AG09319 (cell line): ENCODE results near the gene EVL.

Source experiments
- DNase-seq: peaks from one replicate; pipeline ENCODE4 v3.0.0-alpha.2; 2010; ENCODE audit warnings: low read depth; ENCODE audit errors: extremely low read depth
- TF ChIP-seq, protein P1 (sequence below): IDR thresholded peaks from 2 replicates; pipeline ENCODE4 v1.5.1; 2011; ENCODE audit warnings: low read depth, mild to moderate bottlenecking, inconsistent platforms, low read length, moderate library complexity

EVL gene

DNA sequence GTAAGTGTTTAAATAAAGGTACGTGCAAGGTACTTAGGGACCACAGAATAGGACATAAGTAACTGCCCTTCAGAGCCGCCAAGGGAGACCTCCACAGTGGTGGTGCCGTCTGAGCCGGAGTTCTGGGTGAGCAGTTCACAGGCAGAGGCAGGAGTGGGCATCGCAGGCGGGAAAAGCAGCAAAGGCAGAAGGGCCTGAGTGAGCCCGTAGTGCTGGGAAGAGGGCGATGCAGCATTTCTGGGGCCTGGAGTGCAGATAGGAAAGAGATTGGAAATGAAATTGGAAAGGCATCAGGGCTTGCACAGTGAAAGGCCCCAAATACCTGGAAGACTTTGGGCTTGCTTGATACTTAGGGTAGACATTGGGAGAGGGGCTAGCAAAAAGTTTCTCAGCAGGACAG, 32.9 kb downstream of the EVL start:
- DNase-seq: no peak
- TF ChIP-seq, protein P1, sequence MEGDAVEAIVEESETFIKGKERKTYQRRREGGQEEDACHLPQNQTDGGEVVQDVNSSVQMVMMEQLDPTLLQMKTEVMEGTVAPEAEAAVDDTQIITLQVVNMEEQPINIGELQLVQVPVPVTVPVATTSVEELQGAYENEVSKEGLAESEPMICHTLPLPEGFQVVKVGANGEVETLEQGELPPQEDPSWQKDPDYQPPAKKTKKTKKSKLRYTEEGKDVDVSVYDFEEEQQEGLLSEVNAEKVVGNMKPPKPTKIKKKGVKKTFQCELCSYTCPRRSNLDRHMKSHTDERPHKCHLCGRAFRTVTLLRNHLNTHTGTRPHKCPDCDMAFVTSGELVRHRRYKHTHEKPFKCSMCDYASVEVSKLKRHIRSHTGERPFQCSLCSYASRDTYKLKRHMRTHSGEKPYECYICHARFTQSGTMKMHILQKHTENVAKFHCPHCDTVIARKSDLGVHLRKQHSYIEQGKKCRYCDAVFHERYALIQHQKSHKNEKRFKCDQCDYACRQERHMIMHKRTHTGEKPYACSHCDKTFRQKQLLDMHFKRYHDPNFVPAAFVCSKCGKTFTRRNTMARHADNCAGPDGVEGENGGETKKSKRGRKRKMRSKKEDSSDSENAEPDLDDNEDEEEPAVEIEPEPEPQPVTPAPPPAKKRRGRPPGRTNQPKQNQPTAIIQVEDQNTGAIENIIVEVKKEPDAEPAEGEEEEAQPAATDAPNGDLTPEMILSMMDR: no peak

DNA sequence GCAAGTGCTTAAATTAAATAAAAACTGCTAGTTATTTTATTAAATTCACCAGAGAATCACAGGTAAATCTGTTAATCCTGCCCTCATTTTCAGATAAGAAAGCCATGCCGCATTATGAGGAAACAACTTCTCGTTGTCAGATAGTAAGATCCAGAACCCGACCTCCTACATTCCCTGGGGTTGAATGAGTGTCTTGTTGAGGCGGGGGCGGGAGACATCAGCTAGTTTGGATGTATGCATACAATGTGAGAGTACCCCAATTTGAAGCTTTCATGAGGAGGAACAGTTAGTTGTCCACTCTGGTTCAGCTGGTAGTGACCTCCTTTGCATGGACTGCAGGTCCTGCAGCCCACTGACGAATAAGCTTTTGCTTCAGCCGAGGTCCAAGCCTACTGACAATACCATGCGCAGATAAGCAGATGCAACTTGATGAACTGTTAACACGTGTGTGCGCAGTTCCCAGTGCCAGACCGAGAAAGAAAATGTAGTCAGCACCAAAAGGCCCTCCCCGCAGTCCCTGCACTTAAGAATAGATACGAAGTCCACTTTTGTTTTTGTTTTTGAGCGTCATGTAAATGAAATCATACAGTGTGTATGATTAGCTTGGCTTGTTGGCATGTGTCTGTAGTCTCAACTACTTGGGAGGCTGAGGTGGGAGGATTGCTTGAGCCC, 34.9 kb downstream of the EVL start:
- TF ChIP-seq, protein P1: no peak

DNA sequence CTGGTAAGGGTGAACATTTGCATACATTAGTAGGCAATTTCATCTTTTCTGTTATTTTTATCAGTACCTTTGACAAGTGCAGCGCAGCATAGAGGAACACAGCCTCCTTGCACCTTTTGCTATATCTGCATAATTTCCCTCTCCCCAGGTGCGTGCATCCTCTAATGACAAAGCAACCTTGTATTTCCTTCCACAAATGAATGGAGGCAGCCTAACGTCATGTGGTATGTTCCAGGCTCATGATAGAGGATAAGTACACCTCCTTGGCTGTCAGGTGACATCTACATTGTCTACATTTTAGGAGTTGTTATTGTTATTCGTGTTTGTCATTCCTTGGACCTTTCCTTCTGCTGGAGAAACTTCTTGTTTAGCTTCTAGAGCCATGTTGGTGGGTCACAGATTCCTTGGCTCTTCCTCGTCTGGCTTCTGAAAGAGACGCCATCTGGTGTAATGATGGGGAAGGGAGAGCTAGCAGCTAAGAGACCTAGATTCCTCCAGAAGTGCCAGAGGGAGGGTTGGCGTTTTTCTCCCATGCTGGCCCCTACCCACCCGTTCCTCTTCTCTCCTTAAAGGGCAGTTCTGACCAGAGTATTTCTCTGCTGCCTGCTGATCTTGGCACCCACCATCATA, 37.0 kb downstream of the EVL start:
- TF ChIP-seq, protein P1: no peak
- DNase-seq: no peak

More for the DNA sequence above, 34.9 kb downstream of the EVL start:
- no peak for DNase-seq

DNA sequence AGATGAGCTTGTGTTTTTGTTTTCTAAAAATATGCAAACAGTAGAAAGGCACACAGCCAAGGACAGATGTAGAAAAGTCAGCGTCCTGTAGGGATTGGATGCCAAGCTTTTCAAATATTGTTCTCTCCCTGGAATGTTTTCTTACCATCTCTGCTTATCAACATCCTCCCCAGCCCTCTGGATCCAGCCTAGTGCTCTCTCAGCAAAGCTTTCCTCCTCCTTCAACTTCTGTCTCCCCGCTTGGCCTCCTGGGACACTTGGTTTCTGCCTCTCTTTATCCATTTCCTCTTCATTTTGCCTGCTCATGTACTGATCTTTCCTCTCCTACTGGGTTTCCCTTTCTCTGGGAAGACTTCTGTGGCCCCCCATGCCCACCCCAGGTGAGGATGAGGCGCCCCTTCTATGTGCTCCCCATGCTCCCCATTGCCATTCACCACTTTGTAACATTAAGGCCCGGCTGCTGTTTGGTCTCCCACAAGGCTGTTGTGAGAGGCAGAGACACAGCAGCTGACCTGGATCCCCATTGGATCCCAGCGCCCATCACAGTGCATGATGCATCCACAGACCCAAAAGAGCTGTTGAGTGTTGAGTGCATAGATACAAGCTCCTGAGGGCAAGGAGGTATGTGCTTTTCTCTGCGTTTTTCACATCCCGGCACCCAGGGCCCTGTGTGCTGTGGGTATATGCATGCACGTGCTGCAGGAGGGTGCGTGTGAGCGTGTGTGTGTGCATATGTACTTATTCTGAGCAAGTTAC, 38.2 kb downstream of the EVL start:
- no peak for DNase-seq
- TF ChIP-seq, protein P1: no peak

DNA sequence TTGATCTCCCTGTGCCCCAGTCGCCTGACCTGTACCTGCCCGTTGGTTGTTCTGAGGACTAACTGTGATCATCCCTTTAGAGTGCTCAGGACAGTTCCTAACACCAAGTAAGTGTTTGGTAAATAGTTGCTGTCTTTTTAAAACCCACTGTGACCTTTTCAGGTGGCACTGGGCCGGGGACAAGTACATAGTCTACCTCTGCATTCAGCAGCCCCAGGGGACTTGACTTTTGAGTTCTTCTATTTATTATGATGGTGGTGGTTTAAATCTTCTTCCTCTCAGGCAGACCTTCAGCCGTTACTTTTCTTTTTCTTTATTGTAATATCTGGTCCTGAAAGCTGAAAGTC, 38.8 kb downstream of the EVL start:
- DNase-seq: no peak
- TF ChIP-seq, protein P1: no peak

DNA sequence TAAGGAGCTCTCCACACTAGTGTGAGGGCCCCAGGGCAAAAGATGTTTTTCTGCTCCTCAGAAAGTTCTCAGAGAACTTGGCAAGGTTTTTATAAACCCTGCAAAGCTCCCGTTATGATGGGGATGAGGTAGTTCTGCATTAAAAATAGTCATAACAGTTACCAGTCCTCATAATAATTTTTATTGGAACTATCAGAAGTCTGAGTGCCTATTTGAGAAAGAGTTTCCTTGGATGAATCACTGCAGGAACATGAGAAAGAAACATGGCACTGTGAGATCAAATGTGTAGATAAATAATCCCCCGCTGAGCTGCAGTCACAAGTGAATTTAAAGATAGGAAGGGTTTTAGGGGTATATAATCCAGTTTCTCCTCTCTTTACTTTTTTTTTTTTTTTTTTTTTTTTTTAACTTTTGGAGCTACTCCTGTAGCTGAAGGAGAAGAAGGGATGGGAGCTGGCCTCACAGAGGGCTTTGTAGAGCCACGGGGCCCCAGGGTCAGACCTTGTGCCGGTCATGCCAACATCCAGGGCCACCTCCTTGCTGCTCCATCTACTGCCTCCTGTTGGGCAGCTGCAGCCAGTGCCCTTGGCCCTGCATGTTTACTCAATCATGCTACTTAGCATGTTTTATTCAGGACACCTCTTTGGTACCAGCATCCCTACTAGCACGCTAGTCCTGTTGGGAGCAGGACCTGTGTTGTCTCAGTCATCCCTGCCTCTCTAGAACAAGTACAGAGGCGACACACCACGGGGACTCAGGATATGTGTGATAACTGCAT, 39.5 kb downstream of the EVL start:
- DNase-seq: no peak
- TF ChIP-seq, protein P1: no peak
